ENCODE results near the gene PLXNA1.
A peak's percentile ranks its signal among the peaks of the same experiment; 100 is the strongest.

PLXNA1 gene

GRCh38 chr3:127016461-127016860 lies 33.5 kb downstream of the PLXNA1 start:
- DNase-seq (ENCODE audit: low read depth), result no peak
- no peak overlapping the region for H3K4me3 ChIP-seq (ENCODE audit: low read depth, low read length)
- TF ChIP-seq CTCF (conservative IDR thresholded peaks at IDR 0.05; ENCODE audit: low read depth, low read length), result no peak

GRCh38 chr3:127017229-127017628 lies 34.3 kb downstream of the PLXNA1 start:
- TF ChIP-seq CTCF (conservative IDR thresholded peaks at IDR 0.05; ENCODE audit: low read depth, low read length), result no peak

GRCh38 chr3:127017781-127018180 lies 34.9 kb downstream of the PLXNA1 start:
- no peak overlapping the region for H3K4me3 ChIP-seq (ENCODE audit: low read depth, low read length)
- TF ChIP-seq CTCF (conservative IDR thresholded peaks at IDR 0.05; ENCODE audit: low read depth, low read length), result no peak
- DNase-seq (ENCODE audit: low read depth), result no peak

More at GRCh38 chr3:127017229-127017628, 34.3 kb downstream of the PLXNA1 start:
- DNase-seq (ENCODE audit: low read depth), result no peak
- no peak overlapping the region for H3K4me3 ChIP-seq (ENCODE audit: low read depth, low read length)

GRCh38 chr3:127018306-127018828 lies 35.5 kb downstream of the PLXNA1 start:
- no peak for DNase-seq (ENCODE audit: low read depth)
- no peak for TF ChIP-seq CTCF (conservative IDR thresholded peaks at IDR 0.05; ENCODE audit: low read depth, low read length)
- no peak overlapping the region for H3K4me3 ChIP-seq (ENCODE audit: low read depth, low read length)

- no peak for TF ChIP-seq CTCF (conservative IDR thresholded peaks at IDR 0.05; ENCODE audit: low read depth, low read length)
- peak; percentile 60 for DNase-seq (ENCODE audit: low read depth)
These were observed 36.5 kb downstream of the PLXNA1 start for GRCh38 chr3:127019449-127019848.

GRCh38 chr3:127020543-127020942 lies 37.6 kb downstream of the PLXNA1 start:
- TF ChIP-seq CTCF (conservative IDR thresholded peaks at IDR 0.05; ENCODE audit: low read depth, low read length), result no peak
- no peak overlapping the region for H3K4me3 ChIP-seq (ENCODE audit: low read depth, low read length)
- DNase-seq (ENCODE audit: low read depth), result no peak

More at GRCh38 chr3:127019449-127019848, 36.5 kb downstream of the PLXNA1 start:
- H3K4me3 ChIP-seq (ENCODE audit: low read depth, low read length), result no peak overlapping the region

GRCh38 chr3:127022849-127023248 lies 39.9 kb downstream of the PLXNA1 start:
- no peak overlapping the region for H3K4me3 ChIP-seq (ENCODE audit: low read depth, low read length)
- no peak for TF ChIP-seq CTCF (conservative IDR thresholded peaks at IDR 0.05; ENCODE audit: low read depth, low read length)
- no peak for DNase-seq (ENCODE audit: low read depth)
